Stimulated activated naive CD4-positive, alpha-beta T cell (primary cell): ENCODE results near the gene EVPL.

Experiments used
- DNase-seq, 6 experiments: peaks; one replicate each; lab custom pipeline; 2025; lab: John Stamatoyannopoulos, UW

Gene EVPL

GRCh38 chr17:75959051-75959838, 67.9 kb downstream of the EVPL start:
- DNase-seq: no peak
